ELR (cell line): ENCODE data around the gene LDB3.

ENCODE experiments used
- DNase-seq: peaks from one replicate; pipeline ENCODE4 v3.0.0-alpha.2; 2015; ENCODE audit warnings: low read depth

Gene LDB3

GRCh38 chr10:86686972-86687371, 18.7 kb downstream of the LDB3 start:
- no peak for DNase-seq

GRCh38 chr10:86687750-86688149, 19.4 kb downstream of the LDB3 start:
- no peak for DNase-seq

- peak; percentile 69 for DNase-seq
Measured at GRCh38 chr10:86688398-86688921, 20.1 kb downstream of the LDB3 start.

GRCh38 chr10:86689146-86689545, 20.8 kb downstream of the LDB3 start:
- DNase-seq: no peak

GRCh38 chr10:86690231-86690630, 21.9 kb downstream of the LDB3 start:
- no peak for DNase-seq

GRCh38 chr10:86690657-86691084, 22.4 kb downstream of the LDB3 start:
- no peak for DNase-seq

- no peak for DNase-seq
Measured at GRCh38 chr10:86691333-86692022, 23.2 kb downstream of the LDB3 start.

GRCh38 chr10:86692023-86692514, 23.8 kb downstream of the LDB3 start:
- no peak for DNase-seq

- no peak for DNase-seq
Measured at GRCh38 chr10:86692664-86693063, 24.4 kb downstream of the LDB3 start.

- DNase-seq: no peak
Measured at GRCh38 chr10:86693275-86693674, 25.0 kb downstream of the LDB3 start.

- peak; percentile 69 for DNase-seq
Measured at GRCh38 chr10:86693721-86694369, 25.5 kb downstream of the LDB3 start.

- DNase-seq: no peak
Measured at GRCh38 chr10:86698207-86698940, 30.1 kb downstream of the LDB3 start.

GRCh38 chr10:86699125-86699524, 30.8 kb downstream of the LDB3 start:
- no peak for DNase-seq

GRCh38 chr10:86699541-86699940, 31.2 kb downstream of the LDB3 start:
- DNase-seq: no peak

GRCh38 chr10:86699991-86700840, 31.9 kb downstream of the LDB3 start:
- no peak for DNase-seq

- no peak for DNase-seq
Measured at GRCh38 chr10:86700851-86701617, 32.7 kb downstream of the LDB3 start.

GRCh38 chr10:86703176-86703575, 34.9 kb downstream of the LDB3 start:
- DNase-seq: no peak

GRCh38 chr10:86705139-86705538, 36.8 kb downstream of the LDB3 start:
- no peak for DNase-seq

- no peak for DNase-seq
Measured at GRCh38 chr10:86705905-86706304, 37.6 kb downstream of the LDB3 start.

- DNase-seq: no peak
Measured at GRCh38 chr10:86706401-86706841, 38.1 kb downstream of the LDB3 start.

- DNase-seq: no peak
Measured at GRCh38 chr10:86706977-86707376, 38.7 kb downstream of the LDB3 start.
